ENCODE data around the gene PMM2.

DNA sequence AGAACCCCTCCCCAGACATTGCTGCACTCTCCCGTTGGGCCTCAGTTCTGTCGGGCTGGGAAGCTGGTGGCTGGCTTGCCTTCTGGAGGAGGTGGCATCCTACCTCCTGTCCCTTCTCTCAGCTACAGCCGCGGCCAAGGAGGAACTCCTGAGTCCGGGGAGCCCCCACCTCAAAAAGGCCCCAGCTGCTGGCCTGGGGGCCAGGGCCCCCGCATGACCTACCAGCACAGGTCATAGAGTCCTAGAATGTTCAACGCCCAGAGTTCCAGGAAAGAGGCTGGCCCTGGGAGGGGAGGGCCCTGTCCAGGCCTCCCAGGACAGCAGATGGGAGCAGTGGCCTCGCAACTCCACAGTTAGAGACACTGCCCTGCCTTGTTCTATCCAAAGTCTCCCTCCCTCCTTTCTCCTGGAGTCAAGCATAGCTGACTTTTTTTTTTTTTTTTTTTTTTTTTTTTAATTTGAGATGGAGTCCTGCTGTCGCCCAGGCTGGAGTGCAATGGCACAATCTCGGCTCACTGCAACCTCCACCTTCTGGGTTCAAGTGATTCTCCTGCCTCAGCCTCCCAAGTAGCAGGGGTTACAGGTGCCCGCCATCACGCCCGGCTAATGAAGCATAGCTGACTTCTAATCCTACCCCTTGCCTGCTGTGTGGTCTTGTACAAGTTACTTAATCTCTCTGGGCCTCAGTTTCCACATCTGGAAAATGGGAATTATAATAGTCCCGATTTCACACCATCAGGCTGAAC lies 64.1 kb downstream of the PMM2 start:
- TF ChIP-seq MYC (IDR thresholded peaks at IDR 0.05; ENCODE audit: low read depth, low read length) (no peak), POLR2A (IDR thresholded peaks at IDR 0.05; ENCODE audit: low read depth, low read length) (no peak)
